ENCODE data around the gene CNOT2. TPM values are rescaled to one million over a fixed set of nuclear protein-coding genes. Genes with fewer than 3 reads are reported as not detected.

The CNOT2 gene
- total and polyA plus RNA-seq, 11 donors = 15.5 to 63.7 (median 36.9) TPM

- Histone ChIP-seq H3K27ac (no peak overlapping the region), H3K36me3 (peaks cover 0 to 4% (median 0%) of the 10 kb centered on the region in 9 donors), H3K9me3 (peaks cover 0 to 5% (median 0%) of the 10 kb centered on the region in 12 donors), H3K27me3 (no peaks in the 10 kb centered on the region), H3K4me1 (peaks cover 0 to 8% (median 0%) of the 10 kb centered on the region in 12 donors), H3K4me3 (no peak overlapping the region)
- 89 to 95% (median 93%) methylated on average over 3 of the region's 3 CpGs for WGBS, 4 donors
- intact Hi-C loops (cut with DNase I) = loop anchor here in 1 of 10 donors (2.0 kb wide), 1 partner anchor 54 kb away; no protein-coding TSS in a partner anchor
- ATAC-seq (no peak), DNase-seq (no peak)
- TF ChIP-seq POLR2A (IDR thresholded peaks at IDR 0.05) = no peak
- TF ChIP-seq, protein P1, sequence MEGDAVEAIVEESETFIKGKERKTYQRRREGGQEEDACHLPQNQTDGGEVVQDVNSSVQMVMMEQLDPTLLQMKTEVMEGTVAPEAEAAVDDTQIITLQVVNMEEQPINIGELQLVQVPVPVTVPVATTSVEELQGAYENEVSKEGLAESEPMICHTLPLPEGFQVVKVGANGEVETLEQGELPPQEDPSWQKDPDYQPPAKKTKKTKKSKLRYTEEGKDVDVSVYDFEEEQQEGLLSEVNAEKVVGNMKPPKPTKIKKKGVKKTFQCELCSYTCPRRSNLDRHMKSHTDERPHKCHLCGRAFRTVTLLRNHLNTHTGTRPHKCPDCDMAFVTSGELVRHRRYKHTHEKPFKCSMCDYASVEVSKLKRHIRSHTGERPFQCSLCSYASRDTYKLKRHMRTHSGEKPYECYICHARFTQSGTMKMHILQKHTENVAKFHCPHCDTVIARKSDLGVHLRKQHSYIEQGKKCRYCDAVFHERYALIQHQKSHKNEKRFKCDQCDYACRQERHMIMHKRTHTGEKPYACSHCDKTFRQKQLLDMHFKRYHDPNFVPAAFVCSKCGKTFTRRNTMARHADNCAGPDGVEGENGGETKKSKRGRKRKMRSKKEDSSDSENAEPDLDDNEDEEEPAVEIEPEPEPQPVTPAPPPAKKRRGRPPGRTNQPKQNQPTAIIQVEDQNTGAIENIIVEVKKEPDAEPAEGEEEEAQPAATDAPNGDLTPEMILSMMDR (IDR thresholded peaks at IDR 0.05) = no peak
Observed at GRCh38 chr12:70306676-70307075, 63.4 kb downstream of the CNOT2 start.

GRCh38 chr12:70307868-70308267 lies 64.6 kb downstream of the CNOT2 start:
- H3K9me3 ChIP-seq = peaks cover 0 to 5% (median 0%) of the 10 kb centered on the region in 12 donors
- no peak overlapping the region for H3K4me3 ChIP-seq
- intact Hi-C loops (cut with DNase I) = loop anchor here in 1 of 10 donors (2.0 kb wide), 1 partner anchor 53 kb away; no protein-coding TSS in a partner anchor
- 94 to 98% (median 96%) methylated on average over 4 of the region's 4 CpGs for WGBS, 4 donors
- no peaks in the 10 kb centered on the region for H3K27me3 ChIP-seq
- peaks cover 0 to 8% (median 0%) of the 10 kb centered on the region in 12 donors for H3K4me1 ChIP-seq
- H3K36me3 ChIP-seq = peaks cover 0 to 15% (median 0%) of the 10 kb centered on the region in 9 donors
- no peak for TF ChIP-seq POLR2A (IDR thresholded peaks at IDR 0.05)
- TF ChIP-seq, protein P1 (IDR thresholded peaks at IDR 0.05) = no peak
- no peak overlapping the region for H3K27ac ChIP-seq
- ATAC-seq (no peak), DNase-seq (no peak)

DNA sequence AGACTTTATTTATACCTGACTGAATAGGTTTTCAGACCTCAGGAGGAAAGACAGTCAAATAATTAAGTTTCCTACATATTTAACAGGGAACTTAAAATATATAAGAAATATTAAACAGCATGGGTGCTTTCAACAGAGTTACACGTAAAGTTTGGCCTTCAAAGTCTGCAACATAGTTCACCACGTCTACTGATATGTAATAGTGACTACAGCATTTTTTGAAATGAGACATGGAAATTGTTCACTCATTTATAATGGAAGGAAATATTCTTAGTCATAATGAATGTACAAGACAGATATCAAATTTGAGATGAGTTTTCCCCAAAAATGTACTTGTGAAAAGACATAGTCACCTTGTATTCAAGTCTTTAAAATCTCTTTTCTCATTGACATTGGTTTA lies 66.1 kb downstream of the CNOT2 start:
- WGBS, 4 donors = 87 to 93% (median 91%) methylated on average over 2 of the region's 2 CpGs
- H3K4me3 ChIP-seq = no peak overlapping the region
- H3K27me3 ChIP-seq = no peaks in the 10 kb centered on the region
- H3K9me3 ChIP-seq = no peaks in the 10 kb centered on the region
- ATAC-seq (no peak), DNase-seq (no peak)
- H3K36me3 ChIP-seq = peaks cover 0 to 15% (median 0%) of the 10 kb centered on the region in 9 donors
- peaks cover 0 to 8% (median 0%) of the 10 kb centered on the region in 12 donors for H3K4me1 ChIP-seq
- TF ChIP-seq POLR2A (IDR thresholded peaks at IDR 0.05) = no peak
- TF ChIP-seq, protein P1 (IDR thresholded peaks at IDR 0.05) = no peak
- intact Hi-C loops (cut with DNase I) = no loop called here
- H3K27ac ChIP-seq = no peak overlapping the region

GRCh38 chr12:70314145-70314544 lies 70.9 kb downstream of the CNOT2 start:
- TF ChIP-seq, protein P1 (IDR thresholded peaks at IDR 0.05) = no peak
- no peak for TF ChIP-seq POLR2A (IDR thresholded peaks at IDR 0.05)
- H3K4me3 ChIP-seq = no peak overlapping the region
- ATAC-seq (no peak), DNase-seq (no peak)
- no peak overlapping the region for H3K27ac ChIP-seq
- intact Hi-C loops (cut with DNase I) = loop anchor here in 1 of 10 donors (10.0 kb wide), 1 partner anchor 69 kb away; the partner anchor contains the start of gene CNOT2
- H3K9me3 ChIP-seq = no peaks in the 10 kb centered on the region
- H3K36me3 ChIP-seq = peaks cover 0 to 15% (median 0%) of the 10 kb centered on the region in 9 donors
- peaks cover 0 to 42% (median 0%) of the 10 kb centered on the region in 12 donors for H3K4me1 ChIP-seq
- H3K27me3 ChIP-seq = no peaks in the 10 kb centered on the region

Measured in heart left ventricle (tissue), 16 donors.